ENCODE results near the gene ZFP36. TPM values are rescaled to one million over a fixed set of nuclear protein-coding genes. Genes with fewer than 3 reads are reported as not detected.

ZFP36 gene, protein sequence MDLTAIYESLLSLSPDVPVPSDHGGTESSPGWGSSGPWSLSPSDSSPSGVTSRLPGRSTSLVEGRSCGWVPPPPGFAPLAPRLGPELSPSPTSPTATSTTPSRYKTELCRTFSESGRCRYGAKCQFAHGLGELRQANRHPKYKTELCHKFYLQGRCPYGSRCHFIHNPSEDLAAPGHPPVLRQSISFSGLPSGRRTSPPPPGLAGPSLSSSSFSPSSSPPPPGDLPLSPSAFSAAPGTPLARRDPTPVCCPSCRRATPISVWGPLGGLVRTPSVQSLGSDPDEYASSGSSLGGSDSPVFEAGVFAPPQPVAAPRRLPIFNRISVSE
- 35.7 and 39.9 TPM in 2 replicates for total RNA-seq

DNA sequence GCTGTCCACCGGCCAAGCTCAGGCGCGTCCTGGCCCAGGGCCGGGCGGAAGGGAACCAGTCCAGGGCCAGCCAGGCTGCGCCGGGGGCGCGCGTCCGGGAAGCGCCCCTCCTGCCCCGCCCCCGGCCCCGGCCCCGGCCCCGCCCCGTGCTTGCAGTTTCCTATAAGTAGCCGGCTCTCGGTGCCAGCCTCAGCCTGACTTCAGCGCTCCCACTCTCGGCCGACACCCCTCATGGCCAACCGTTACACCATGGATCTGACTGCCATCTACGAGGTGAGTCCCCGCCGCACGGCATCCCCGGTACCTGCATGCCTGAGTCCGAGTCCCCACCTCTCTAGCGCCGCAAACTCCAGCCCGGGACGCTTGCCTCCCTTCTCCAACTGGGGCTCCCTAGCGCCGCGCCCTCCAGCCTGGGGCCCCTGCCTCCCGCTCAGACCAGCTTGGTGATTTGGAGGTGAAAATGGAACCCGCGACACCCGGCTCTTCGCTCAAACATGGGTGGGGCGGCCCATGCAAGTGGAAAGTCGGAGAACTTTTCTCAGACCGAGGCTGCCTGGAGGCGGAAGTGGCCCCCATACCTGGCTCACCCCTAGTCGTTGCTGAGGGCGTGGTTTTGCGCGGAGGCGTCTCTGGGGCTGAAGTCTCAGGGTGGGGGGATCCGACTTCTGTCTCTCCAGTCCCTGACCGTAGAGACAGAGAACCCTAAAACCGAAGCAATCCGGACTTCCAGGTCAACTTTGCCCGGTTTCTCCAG lies at the start of gene ZFP36:
Gene ZFP36 (plus strand): TSS at position 192 of the 754 bp plus-strand sequence. CDS start 58 bp downstream, at position 250.
- no peaks in the 10 kb centered on the region for H3K9me3 Mint-ChIP-seq
- intact Hi-C loops (cut with micrococcal nuclease) = no loop called here
- DNase-seq = peak; percentile 95
- H3K36me3 Mint-ChIP-seq (ENCODE audit: low read depth) = peaks cover 28% of the 10 kb centered on the region
- H3K4me3 Mint-ChIP-seq = peak within 1 kb of the TSS; percentile 87
- H3K27ac Mint-ChIP-seq = peak within 1 kb of the TSS; percentile 93
- no peaks in the 10 kb centered on the region for H3K27me3 Mint-ChIP-seq
- H3K4me1 Mint-ChIP-seq = peaks cover 53% of the 10 kb centered on the region

DNA sequence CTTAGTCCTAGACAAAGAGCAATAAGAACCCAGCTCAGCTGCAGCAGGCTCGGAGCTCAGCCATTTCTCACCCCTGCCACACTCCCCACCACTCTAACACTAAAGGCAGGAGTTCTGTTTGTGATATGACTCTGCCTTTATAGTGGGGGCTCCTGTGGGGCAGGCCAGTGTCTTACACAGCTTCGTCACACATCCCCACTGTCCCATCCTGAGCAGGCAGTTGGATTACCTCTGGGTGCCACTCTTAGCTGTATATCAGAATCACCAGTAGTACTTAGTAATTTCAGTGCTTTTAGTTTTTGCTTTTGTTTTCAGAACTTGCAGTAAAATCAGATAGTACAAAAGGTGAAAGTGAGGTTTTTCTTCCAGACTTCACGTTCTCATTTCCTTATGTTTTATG lies 47.6 kb upstream of the ZFP36 start:
- peaks cover 50% of the 10 kb centered on the region for H3K36me3 Mint-ChIP-seq (ENCODE audit: low read depth)
- H3K9me3 Mint-ChIP-seq = no peaks in the 10 kb centered on the region
- no peak overlapping the region for H3K4me3 Mint-ChIP-seq
- no peak for DNase-seq
- no peak overlapping the region for H3K27ac Mint-ChIP-seq
- H3K4me1 Mint-ChIP-seq = peaks cover 4% of the 10 kb centered on the region
- no peaks in the 10 kb centered on the region for H3K27me3 Mint-ChIP-seq
- intact Hi-C loops (cut with micrococcal nuclease) = no loop called here

DNA sequence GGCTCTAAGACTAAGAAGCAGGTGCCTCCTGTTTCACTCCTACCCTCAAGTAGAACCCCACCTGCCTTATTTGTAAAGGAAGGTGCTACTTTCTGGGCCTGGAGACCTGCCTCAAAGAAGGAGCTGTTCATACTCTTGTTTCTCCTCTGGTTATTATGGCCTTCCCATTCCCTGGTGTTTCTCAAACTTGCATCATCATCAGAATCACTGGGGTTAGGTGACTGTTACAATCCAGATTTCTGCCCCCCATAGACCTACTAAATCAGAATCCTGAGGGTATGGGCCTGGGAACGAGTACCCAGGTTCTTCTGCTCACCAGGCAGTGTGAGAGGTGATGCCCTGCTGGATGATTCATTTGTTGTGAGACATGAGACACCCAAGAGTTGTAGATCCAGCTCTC lies 46.0 kb upstream of the ZFP36 start:
- Mint-ChIP-seq H3K4me1 (peaks cover 4% of the 10 kb centered on the region), H3K27ac (no peak overlapping the region), H3K9me3 (no peaks in the 10 kb centered on the region), H3K4me3 (no peak overlapping the region), H3K36me3 (ENCODE audit: low read depth) (peaks cover 45% of the 10 kb centered on the region), H3K27me3 (no peaks in the 10 kb centered on the region)
- intact Hi-C loops (cut with micrococcal nuclease) = no loop called here
- DNase-seq = no peak

DNA sequence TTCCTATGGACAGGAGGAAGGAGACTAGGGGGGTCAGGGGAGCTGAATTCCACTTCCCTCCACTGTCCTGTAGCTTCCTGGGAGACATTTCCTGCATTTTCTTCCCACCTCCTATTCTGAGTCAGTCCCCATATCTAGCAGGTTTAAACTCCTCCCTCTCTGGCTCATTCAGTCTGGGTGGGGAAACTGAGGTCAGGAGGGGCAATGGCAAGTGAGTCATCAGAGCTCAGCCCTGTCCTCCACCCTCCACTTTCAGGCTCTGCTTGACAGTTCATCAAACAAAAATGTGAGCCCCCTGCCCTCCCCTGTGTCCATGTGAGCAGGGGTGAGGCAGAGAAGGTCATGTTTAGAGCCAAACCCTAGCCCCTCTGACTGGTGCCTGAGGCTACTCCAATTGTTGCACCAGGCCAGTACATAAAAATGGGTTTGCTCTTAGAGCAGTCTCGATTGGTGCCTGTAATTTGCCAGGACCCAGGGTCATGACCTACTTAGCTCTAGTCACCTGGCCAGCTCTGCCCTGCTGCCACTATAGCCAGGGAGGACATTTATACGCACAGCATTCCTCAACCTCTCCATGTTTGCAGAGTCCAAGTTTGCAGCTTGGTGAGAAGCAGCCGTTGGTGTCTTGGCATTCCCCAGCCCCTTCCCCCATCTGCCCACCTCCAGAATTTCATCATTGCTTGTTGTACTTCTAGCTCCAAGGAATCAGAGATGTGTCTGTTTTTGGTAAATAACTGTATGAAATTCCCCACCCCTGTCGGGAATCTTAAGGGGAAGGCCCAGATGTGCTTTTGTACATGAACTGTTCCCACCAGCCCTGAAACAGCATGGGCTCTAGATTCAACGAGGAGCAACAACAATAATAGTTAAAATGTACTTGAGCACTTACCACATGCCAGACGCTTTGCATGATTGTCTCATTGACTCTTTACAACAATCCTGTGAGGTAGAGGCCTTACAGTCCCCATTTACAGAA lies 43.7 kb upstream of the ZFP36 start:
- H3K4me3 Mint-ChIP-seq = no peak overlapping the region
- intact Hi-C loops (cut with micrococcal nuclease) = no loop called here
- peak overlapping the region; percentile 32 for H3K27ac Mint-ChIP-seq
- H3K27me3 Mint-ChIP-seq = no peaks in the 10 kb centered on the region
- no peak for DNase-seq
- no peaks in the 10 kb centered on the region for H3K9me3 Mint-ChIP-seq
- H3K36me3 Mint-ChIP-seq (ENCODE audit: low read depth) = peaks cover 31% of the 10 kb centered on the region
- H3K4me1 Mint-ChIP-seq = no peaks in the 10 kb centered on the region

DNA sequence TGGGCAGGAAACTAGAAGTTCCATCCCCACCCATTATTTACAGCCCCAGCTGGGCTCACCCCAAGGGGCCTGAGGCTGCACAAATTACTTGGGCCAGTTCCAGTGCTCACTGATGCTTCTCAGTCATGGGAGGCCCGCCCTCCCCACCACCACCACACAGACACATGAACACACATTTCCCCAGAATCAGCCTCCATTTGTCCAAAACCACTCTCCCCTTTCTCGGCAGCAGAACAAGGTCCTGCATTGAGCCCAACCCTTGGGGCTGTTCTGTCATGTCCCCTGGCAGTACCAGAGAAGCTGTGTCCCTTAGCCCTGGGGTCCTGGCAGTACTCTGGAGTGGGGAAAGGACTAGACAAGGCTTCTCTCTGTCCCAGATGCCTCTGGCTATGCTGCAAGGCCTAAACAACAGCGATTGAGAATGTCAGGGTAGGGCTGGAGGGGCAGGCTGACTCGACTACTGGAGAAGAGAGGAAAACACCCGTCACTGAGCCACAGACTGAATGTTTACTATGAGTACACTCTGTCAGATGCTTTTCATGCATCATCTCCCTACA lies 42.7 kb upstream of the ZFP36 start:
- no peak overlapping the region for H3K4me3 Mint-ChIP-seq
- no peaks in the 10 kb centered on the region for H3K9me3 Mint-ChIP-seq
- no peaks in the 10 kb centered on the region for H3K4me1 Mint-ChIP-seq
- intact Hi-C loops (cut with micrococcal nuclease) = no loop called here
- DNase-seq = no peak
- peaks cover 28% of the 10 kb centered on the region for H3K36me3 Mint-ChIP-seq (ENCODE audit: low read depth)
- peak overlapping the region; percentile 69 for H3K27ac Mint-ChIP-seq
- no peaks in the 10 kb centered on the region for H3K27me3 Mint-ChIP-seq

DNA sequence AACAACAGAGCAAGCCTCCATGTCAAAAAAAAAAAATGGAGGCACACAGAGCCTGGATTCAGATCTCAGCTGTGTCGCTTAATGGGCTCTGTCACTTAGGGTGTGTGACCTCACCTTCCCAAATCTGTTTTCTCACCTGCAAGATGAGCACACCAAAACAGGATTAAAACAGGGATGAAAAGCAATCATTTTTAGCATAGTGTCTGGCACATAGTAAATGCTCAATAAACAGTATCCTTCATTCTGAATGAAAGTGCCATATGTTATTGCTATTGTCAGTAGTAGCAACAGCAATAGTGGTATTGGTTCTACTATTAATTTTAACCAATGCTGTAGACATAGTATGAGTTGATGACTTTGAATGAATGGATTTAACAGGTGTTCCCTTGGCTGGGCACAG lies 41.1 kb upstream of the ZFP36 start:
- H3K4me1 Mint-ChIP-seq = no peaks in the 10 kb centered on the region
- DNase-seq = no peak
- H3K27ac Mint-ChIP-seq = no peak overlapping the region
- no peaks in the 10 kb centered on the region for H3K9me3 Mint-ChIP-seq
- peaks cover 28% of the 10 kb centered on the region for H3K36me3 Mint-ChIP-seq (ENCODE audit: low read depth)
- H3K4me3 Mint-ChIP-seq = no peak overlapping the region
- H3K27me3 Mint-ChIP-seq = no peaks in the 10 kb centered on the region
- intact Hi-C loops (cut with micrococcal nuclease) = loop anchor here (5.0 kb wide), 1 partner anchor 267 kb away; no protein-coding TSS in a partner anchor

DNA sequence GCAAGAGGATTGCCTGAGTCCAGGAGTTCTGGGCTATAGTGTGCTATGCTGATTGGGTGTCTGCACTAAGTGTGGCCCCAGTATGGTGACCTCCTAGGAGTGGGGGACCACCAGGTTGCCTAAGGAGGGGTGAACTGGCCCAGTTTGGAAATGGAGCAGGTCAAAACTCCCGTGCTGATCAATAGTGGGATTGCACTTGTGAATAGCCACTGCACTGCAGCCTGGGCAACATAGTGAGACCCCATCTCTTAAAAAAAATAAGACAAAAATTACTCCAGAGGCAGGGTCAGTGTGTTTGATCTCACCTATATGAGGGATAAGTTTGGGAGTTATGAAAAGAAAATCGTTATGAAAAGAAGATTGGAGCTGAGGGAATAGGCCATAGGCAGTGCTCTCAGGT lies 37.4 kb upstream of the ZFP36 start:
- Mint-ChIP-seq H3K36me3 (ENCODE audit: low read depth) (peaks cover 39% of the 10 kb centered on the region), H3K27ac (no peak overlapping the region), H3K9me3 (no peaks in the 10 kb centered on the region), H3K27me3 (no peaks in the 10 kb centered on the region), H3K4me3 (no peak overlapping the region), H3K4me1 (peaks cover 2% of the 10 kb centered on the region)
- no peak for DNase-seq
- intact Hi-C loops (cut with micrococcal nuclease) = loop anchor here (5.0 kb wide), 1 partner anchor 263 kb away; no protein-coding TSS in a partner anchor

DNA sequence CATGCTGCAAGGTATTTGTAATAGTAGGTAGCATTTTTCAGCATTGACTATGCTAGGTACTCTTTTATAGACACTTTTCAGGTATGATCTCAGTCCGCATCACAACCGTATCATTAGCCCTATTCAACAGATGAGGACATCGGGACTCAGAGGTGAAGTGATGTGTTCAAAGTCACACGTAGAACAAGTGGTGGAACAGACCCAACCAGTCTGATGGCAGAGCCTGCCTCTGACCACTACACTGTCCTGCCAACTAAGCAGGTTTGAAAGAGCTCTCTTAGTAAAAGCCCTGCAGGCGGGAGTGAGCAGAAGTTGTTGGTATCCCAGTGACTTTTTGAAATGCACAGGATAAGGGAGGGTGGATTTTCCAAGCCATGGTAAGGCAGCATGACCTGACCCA lies 35.9 kb upstream of the ZFP36 start:
- Mint-ChIP-seq H3K36me3 (ENCODE audit: low read depth) (peaks cover 39% of the 10 kb centered on the region), H3K27ac (no peak overlapping the region), H3K27me3 (no peaks in the 10 kb centered on the region), H3K4me1 (peaks cover 2% of the 10 kb centered on the region), H3K9me3 (no peaks in the 10 kb centered on the region), H3K4me3 (no peak overlapping the region)
- intact Hi-C loops (cut with micrococcal nuclease) = no loop called here
- no peak for DNase-seq

DNA sequence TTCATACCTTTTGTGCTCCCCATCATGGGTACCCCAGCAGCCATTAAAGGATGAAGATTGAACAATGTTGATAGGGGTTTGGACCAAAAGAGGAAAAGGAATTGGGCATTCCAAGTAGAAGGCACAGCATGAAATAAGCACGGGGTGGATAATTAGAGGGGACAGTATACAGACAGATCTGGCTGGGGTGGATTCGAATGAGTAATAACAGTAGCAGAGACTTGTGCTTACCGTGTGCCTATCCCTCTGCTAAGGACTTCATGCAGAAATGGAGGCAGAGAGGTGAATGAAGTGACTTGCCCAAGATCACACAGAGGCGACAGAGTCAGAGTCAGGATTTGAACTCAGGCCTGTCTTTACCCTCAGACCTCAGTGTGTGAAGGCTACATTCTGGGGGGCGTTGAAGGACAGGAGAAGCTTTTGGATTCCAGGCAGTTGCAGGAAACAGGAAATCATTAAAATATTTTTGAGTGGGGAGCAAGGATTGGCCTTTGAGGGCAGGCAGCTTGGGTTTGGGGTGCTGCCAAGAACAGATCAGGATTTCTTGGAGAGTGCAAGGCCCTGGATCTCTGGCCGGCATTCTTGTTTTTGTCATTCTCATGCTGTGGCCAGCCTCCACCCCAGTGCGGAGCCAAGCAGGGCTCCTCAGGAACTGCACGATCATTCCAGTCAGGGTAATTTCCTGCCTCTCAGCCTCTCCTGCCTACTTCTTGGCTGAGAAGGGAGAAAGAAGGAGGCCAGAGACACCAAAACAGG lies 34.4 kb upstream of the ZFP36 start:
- no peak overlapping the region for H3K27ac Mint-ChIP-seq
- H3K36me3 Mint-ChIP-seq (ENCODE audit: low read depth) = peaks cover 44% of the 10 kb centered on the region
- peaks cover 2% of the 10 kb centered on the region for H3K4me1 Mint-ChIP-seq
- H3K9me3 Mint-ChIP-seq = no peaks in the 10 kb centered on the region
- intact Hi-C loops (cut with micrococcal nuclease) = no loop called here
- DNase-seq = no peak
- no peaks in the 10 kb centered on the region for H3K27me3 Mint-ChIP-seq
- H3K4me3 Mint-ChIP-seq = no peak overlapping the region

DNA sequence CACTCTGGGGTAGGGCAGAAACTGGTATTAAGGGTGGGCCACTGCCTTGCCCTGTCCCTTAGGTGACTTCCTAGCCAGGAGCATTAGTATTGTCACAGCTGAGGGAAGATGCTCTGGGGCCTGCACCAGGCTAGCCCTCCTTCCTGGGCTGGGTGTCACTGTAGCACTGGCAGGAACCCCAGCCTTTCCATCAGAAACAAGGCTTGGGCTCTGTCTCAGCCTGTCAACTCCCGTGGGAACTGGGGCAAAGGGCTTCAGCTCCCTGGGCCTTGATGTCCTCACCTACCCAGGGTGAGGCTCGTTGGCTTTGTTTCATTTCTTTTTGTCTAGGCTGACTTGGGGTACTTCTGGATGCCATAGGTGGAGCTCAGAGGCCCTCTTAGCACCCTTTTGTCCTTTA lies 33.7 kb upstream of the ZFP36 start:
- Mint-ChIP-seq H3K27me3 (no peaks in the 10 kb centered on the region), H3K9me3 (no peaks in the 10 kb centered on the region), H3K36me3 (ENCODE audit: low read depth) (peaks cover 49% of the 10 kb centered on the region), H3K4me1 (peaks cover 2% of the 10 kb centered on the region), H3K27ac (no peak overlapping the region), H3K4me3 (no peak overlapping the region)
- no peak for DNase-seq
- intact Hi-C loops (cut with micrococcal nuclease) = no loop called here

DNA sequence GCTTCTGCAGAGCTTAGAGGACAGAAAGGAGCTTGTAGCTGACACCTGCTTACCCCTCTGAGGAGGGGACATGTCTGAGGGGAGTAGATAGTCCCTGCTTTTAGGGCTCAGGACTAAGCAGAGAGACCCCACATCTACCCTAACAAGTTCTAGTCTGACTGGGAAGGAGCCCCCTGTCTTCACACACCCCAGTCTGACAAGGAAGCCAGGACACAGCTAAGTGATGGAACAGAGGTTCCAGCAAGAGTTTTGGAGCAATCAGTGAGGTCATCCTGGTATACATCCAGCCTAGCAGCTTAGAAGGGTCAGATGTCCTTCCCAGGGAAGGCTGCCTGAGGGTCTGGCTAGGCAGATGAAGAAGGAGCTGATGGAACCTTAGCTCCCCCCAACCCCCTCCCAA lies 30.7 kb upstream of the ZFP36 start:
- no peak overlapping the region for H3K27ac Mint-ChIP-seq
- no peaks in the 10 kb centered on the region for H3K27me3 Mint-ChIP-seq
- no peak for DNase-seq
- peaks cover 46% of the 10 kb centered on the region for H3K36me3 Mint-ChIP-seq (ENCODE audit: low read depth)
- peaks cover 2% of the 10 kb centered on the region for H3K4me1 Mint-ChIP-seq
- H3K9me3 Mint-ChIP-seq = no peaks in the 10 kb centered on the region
- intact Hi-C loops (cut with micrococcal nuclease) = no loop called here
- no peak overlapping the region for H3K4me3 Mint-ChIP-seq

DNA sequence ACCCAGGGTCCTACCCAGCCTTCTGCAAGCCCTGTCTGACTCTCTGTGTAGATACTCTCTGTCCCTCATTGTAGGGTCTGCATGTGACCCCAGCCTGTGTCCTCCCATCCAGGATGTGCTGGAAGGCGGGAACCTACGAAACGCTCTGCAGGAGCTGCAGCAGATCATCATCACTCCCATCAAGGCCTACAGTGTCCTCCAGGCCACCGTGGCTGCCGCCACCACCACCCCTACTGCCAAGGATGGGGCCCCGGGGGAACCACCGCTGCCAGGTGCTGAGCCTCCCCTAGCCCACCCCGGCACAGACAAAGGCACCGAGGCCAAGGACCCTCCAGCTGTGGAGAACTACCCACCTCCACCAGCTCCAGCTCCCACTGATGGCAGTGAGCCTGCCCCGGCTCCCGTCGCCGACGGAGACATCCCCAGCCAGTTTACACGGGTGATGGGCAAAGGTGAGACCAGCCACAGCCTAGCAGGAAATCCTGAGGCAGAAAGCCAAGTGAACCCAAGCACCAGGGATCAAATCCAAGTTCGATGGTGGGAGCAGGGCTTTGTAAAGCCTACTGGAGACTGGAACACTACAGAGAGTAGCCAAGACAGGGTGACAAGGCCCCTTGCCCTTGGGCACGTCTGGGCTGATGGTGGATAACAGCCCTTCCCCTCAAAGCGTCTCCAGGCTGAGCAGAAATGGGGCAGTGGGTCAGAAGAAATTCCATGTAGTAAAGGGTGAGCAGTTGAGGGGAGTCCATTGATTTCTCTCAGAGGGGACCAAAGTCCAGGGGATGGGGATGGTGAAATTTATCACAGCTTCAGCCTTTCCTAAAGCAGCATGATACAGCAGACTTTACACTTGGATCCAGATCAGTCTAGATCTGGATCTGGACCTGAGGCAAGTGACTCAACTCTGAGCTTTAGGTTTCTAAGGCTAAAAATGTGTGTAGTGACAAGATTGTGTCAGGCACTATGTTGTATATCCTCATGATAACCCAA lies 29.0 kb upstream of the ZFP36 start:
- no peak for DNase-seq
- Mint-ChIP-seq H3K27ac (no peak overlapping the region), H3K36me3 (ENCODE audit: low read depth) (peaks cover 48% of the 10 kb centered on the region), H3K27me3 (no peaks in the 10 kb centered on the region), H3K9me3 (no peaks in the 10 kb centered on the region), H3K4me1 (no peaks in the 10 kb centered on the region), H3K4me3 (no peak overlapping the region)
- intact Hi-C loops (cut with micrococcal nuclease) = no loop called here
